ENCODE measurements around the gene DPF3.

The DPF3 gene

GRCh38 chr14:72830786-72831594, 62.9 kb downstream of the DPF3 start:
- no peak for DNase-seq

- DNase-seq: no peak
These were observed 63.5 kb downstream of the DPF3 start for GRCh38 chr14:72830356-72830755.

DNA sequence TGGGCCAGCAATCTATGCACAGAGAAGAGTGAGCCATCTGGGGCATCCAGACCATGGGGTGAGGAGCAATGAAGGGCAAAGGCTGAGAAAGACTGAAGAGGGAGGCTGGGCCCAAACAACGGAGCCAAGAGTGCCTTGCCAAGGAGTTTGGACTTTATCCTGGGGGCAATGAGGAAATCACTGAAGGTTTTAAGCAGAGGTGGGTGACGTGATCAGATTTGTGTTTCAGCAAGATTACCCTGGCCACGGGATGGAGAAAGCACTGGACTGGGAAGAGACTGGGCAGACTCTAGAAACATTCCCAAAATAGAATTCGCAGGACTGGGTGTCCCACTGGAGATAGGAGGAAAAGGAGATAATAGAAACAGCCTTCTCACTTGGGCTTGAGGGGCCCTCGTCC, 65.3 kb downstream of the DPF3 start:
- DNase-seq: no peak

- no peak for DNase-seq
These were observed 67.9 kb downstream of the DPF3 start for GRCh38 chr14:72826039-72826438.

GRCh38 chr14:72825486-72825885, 68.4 kb downstream of the DPF3 start:
- no peak for DNase-seq

DNA sequence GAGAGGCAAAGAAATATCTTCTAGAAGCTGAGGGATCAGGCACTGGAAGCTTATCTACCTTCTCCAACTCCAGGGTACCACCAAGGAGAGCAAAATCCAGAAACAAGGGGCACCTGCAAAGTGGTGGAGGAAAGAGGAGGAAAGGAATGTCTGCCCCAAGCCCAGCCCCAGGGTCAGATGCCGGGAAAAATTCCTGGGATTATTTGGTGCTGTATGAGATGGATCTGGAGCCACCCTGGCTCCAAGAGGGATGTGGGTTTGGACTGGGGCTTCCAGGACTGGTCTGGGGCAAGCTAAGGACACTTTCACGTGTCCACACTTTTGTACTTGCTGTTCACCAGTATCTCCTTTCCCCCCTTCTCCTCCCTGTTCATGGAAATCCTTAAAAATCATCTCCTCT, 69.8 kb downstream of the DPF3 start:
- DNase-seq: no peak

GRCh38 chr14:72822946-72823611, 70.8 kb downstream of the DPF3 start:
- DNase-seq: no peak

GRCh38 chr14:72818998-72819397, 74.9 kb downstream of the DPF3 start:
- no peak for DNase-seq

- no peak for DNase-seq
These were observed 77.6 kb downstream of the DPF3 start for GRCh38 chr14:72816287-72816686.

- DNase-seq: no peak
These were observed 78.5 kb downstream of the DPF3 start for GRCh38 chr14:72815430-72815829.

DNA sequence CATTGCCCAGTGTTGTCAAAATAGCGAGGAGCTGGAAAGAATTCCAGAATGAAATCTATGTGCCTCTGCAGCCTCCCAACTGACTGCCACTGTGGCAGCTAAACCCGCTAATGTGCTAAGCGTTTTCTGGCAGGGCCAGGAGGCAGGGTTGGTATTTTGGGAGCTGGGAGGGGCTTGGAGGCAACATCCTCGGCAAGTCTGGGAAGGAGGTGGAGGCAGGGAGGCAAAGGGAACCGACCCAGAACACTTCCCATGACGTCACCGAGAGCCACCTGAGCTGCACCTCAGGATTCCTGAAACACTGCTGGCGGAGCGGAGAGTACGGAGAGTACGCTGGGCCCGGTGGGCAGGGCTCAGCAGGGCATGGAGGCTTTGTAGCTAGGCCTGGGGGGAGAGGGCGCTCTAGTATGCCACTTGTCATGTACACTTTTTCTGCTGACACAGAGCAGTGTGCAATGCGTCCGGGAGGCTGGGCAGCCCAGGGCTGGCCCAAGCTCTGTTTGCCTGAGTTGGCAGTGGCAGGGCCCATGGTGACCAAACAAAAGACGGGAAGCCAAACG, 81.5 kb downstream of the DPF3 start:
- DNase-seq: no peak

- no peak for DNase-seq
These were observed 83.7 kb downstream of the DPF3 start for GRCh38 chr14:72810201-72810600.

- DNase-seq: no peak
These were observed 84.8 kb downstream of the DPF3 start for GRCh38 chr14:72809063-72809462.

DNA sequence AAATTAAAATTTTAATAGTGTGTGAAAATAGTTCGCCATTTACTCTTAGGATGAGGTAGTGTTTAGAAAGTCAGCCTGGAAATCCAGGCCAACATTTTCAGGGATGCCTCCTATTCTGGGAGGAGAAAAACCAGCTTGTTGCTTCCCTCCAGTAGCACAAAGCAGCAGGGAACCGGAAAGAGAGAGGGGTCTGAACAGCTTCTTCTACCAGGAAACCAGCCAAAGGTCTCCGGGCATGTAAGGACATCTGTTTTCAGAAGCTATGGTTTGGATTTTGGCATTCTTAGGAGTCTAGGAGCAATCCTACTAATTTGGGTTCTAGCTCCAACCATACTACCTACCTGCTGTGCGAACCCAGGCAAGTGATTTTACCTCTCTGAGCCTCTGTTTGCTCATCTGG, 85.3 kb downstream of the DPF3 start:
- no peak for DNase-seq

GRCh38 chr14:72802588-72802946, 91.3 kb downstream of the DPF3 start:
- no peak for DNase-seq

GRCh38 chr14:72801836-72802587, 91.9 kb downstream of the DPF3 start:
- no peak for DNase-seq

- DNase-seq: no peak
These were observed 92.5 kb downstream of the DPF3 start for GRCh38 chr14:72801381-72801812.

DNA sequence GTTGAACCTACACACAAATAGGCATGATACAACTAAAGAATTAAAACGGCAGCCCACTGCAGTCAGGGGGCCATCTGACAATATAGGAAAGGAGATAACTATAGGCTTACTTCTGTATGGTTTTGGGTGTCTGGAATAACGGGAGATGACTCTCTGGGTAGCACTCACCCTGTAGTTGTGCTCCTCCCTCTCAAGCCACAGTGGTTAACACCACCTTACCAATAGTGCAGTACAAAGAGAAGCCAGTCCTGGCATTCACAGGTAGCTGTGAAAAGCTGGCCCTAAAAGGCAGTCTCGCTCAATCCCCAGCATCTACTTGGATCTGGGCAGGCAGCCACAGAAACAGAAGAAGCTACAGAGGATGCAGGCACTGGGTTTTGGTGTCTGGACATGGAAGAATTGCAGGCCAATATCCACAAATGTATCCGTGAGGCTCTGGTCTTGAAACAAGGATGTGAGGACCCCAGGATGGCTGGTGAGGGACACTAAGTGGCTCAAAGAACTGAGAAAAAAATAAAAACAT, 93.0 kb downstream of the DPF3 start:
- no peak for DNase-seq

GRCh38 chr14:72800296-72800695, 93.6 kb downstream of the DPF3 start:
- DNase-seq: no peak

DNA sequence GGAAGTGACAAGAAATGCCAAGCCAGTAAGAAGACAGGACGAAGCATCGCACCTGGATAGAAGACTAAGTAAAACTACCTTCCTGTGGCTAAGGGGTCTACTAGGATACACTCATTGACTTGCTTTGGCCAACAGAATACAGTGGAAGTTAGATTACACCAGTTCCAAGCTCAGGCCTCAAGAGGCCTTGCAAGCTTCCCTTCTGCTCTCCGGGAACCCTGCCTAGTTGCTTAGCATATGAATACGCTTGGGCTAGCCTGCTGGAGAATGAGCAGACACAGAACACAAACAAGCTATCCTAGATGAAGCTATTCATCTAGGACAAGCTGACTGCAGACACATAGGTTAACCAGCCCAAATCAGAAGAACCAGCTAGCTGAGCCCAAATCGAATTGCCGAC, 97.0 kb downstream of the DPF3 start:
- no peak for DNase-seq

DNA sequence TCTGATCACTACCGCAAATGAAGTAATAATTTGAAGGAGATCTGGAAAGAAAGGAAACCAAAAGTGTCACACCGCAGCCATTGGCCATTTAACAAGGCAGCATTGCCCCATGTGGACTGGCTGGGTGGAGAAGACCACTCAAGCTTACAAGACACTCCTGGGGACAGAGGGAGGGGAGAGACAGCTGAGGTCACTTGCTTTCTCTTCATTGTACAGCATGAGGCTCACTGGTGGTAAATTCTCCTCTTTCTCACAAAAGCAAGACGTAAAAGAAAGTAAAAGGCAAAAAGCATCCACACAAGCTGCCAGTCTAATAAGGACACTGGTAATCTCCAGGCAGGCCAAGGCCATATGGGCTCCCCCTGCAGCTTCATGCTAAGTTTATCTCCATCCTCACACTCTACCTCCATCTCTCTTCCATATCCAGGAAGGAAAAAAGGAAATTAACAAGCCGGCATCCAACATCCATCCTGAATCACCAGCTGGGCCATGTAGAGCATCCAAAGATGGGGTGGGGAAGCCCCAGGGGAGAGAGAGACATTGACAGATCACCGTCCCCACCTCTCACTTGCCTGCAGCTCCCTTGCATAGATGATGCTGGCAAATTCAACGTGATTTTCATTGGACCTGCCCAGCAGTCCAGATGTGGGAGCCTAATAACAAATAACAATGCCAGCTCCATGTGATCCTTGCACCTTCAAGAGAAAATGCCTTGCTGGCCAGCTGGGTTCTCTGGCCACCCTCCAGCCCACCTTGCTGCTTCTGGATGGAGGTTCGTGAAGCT, 100.6 kb downstream of the DPF3 start:
- DNase-seq: no peak

GRCh38 chr14:72792051-72792788, 101.7 kb downstream of the DPF3 start:
- no peak for DNase-seq

Data from NCI-H345 (cell line).